Neural cell (in vitro differentiated cells): ENCODE results near the gene CACNA1B. TPM values are rescaled to one million over a fixed set of nuclear protein-coding genes. Genes with fewer than 3 reads are reported as not detected.

ENCODE experiments used
- H2AFZ ChIP-seq: fragments of 200-600, 300-800 bp; sonication (generic), shearing (Covaris generic); 2 replicates; pipeline ENCODE4 v1.6.0; 2014; ENCODE audit warnings: low read depth, mild to moderate bottlenecking, antibody characterized with exemption, low read length, moderate library complexity
- H3F3A ChIP-seq: fragments of 200-600 bp; shearing (Covaris generic); 2 replicates; pipeline ENCODE4 v1.6.1; 2016; ENCODE audit warnings: mild to moderate bottlenecking, moderate library complexity, mixed read lengths, antibody characterized with exemption, low read length; ENCODE audit not compliant: insufficient read depth, poor library complexity, severe bottlenecking
- H3K27ac ChIP-seq: fragments of 200-600, 300-800 bp; sonication (generic), shearing (Covaris generic); 2 replicates; pipeline ENCODE4 v1.5.1; 2014; ENCODE audit warnings: mild to moderate bottlenecking, low read length, moderate library complexity
- H3K27me3 ChIP-seq: fragments of 300-800, 200-600 bp; sonication (generic), shearing (Covaris generic); 2 replicates; pipeline ENCODE4 v1.6.0; 2014; ENCODE audit warnings: mild to moderate bottlenecking, low read depth, low read length, moderate library complexity; ENCODE audit not compliant: insufficient read depth
- H3K36me3 ChIP-seq: fragments of 300-800, 200-600 bp; sonication (generic), shearing (Covaris generic); 2 replicates; pipeline ENCODE4 v1.5.1; 2014; ENCODE audit warnings: mild to moderate bottlenecking, antibody characterized with exemption, low read length, moderate library complexity; ENCODE audit not compliant: insufficient read depth
- H3K4me2 ChIP-seq: fragments of 300-800, 200-600 bp; sonication (generic), shearing (Covaris generic); 2 replicates; pipeline ENCODE4 v1.6.0; 2014; ENCODE audit warnings: mild to moderate bottlenecking, low read length
- H3K4me3 ChIP-seq: fragments of 300-800, 200-600 bp; sonication (generic), shearing (Covaris generic); 2 replicates; pipeline ENCODE4 v1.5.1; 2014; ENCODE audit warnings: mild to moderate bottlenecking, low read length, moderate library complexity
- H3K79me2 ChIP-seq: fragments of 200-600 bp; shearing (Covaris generic); replicated peaks from 2 replicates; pipeline ENCODE4 v1.6.0; 2014; ENCODE audit warnings: mild to moderate bottlenecking, low read length, moderate library complexity; ENCODE audit not compliant: insufficient read depth
- H3K9ac ChIP-seq: fragments of 300-800, 200-600 bp; sonication (generic), shearing (Covaris generic); 2 replicates; pipeline ENCODE4 v1.6.1; 2016; ENCODE audit warnings: mild to moderate bottlenecking, low read length, mixed read lengths
- H3K9me2 ChIP-seq: fragments of 200-600 bp; shearing (Covaris generic); 2 replicates; pipeline ENCODE4 v1.6.1; 2016; ENCODE audit warnings: mild to moderate bottlenecking, low read length, mixed read lengths; ENCODE audit not compliant: insufficient read depth
- H3K9me3 ChIP-seq: fragments of 200-600, 300-800 bp; sonication (generic), shearing (Covaris generic); 2 replicates; pipeline ENCODE4 v1.6.1; 2016; ENCODE audit warnings: mild to moderate bottlenecking, mixed run types, low read length, moderate library complexity, mixed read lengths
- H4K20me1 ChIP-seq: fragments of 200-600 bp; shearing (Covaris generic); 2 replicates; pipeline ENCODE4 v1.6.1; 2016; ENCODE audit warnings: mild to moderate bottlenecking, mixed run types; ENCODE audit not compliant: insufficient read depth
- EP300 ChIP-seq: fragments of 450-650 bp; conservative IDR thresholded peaks from 2 replicates; pipeline ENCODE4 v1.6.1; 2014; ENCODE audit warnings: antibody characterized with exemption, mild to moderate bottlenecking, moderate library complexity; ENCODE audit not compliant: poor library complexity, severe bottlenecking
- EZH2 ChIP-seq: fragments of 200-600, 300-800 bp; shearing (Covaris generic), sonication (generic); IDR thresholded peaks from 2 replicates; pipeline ENCODE4 v1.6.1; 2014; ENCODE audit warnings: antibody characterized with exemption, low read length, borderline replicate concordance, mild to moderate bottlenecking; ENCODE audit not compliant: insufficient read depth, poor library complexity, severe bottlenecking
- MXI1 ChIP-seq: fragments of 450-650 bp; conservative IDR thresholded peaks from 2 replicates; pipeline ENCODE4 v1.6.1; 2014; ENCODE audit warnings: antibody characterized with exemption, mild to moderate bottlenecking; ENCODE audit not compliant: poor library complexity, severe bottlenecking
- POLR2AphosphoS5 ChIP-seq: IDR thresholded peaks from 2 replicates; pipeline ENCODE4 v1.6.1; 2012
- RAD21 ChIP-seq: fragments of 450-650 bp; conservative IDR thresholded peaks from 2 replicates; pipeline ENCODE4 v1.6.1; 2014; ENCODE audit warnings: antibody characterized with exemption, mild to moderate bottlenecking, moderate library complexity
- SMC3 ChIP-seq: fragments of 450-650 bp; conservative IDR thresholded peaks from 2 replicates; pipeline ENCODE4 v1.6.1; 2014; ENCODE audit warnings: antibody characterized with exemption, mild to moderate bottlenecking, moderate library complexity; ENCODE audit not compliant: poor library complexity
- TAF1 ChIP-seq: IDR thresholded peaks from 2 replicates; pipeline ENCODE4 v1.6.1; 2012; ENCODE audit warnings: low read depth
- polyA plus RNA-seq: library from polyadenylated mRNA; depleted of rRNA; stranded (reverse); fragments of >200 nt; gene quantifications from 2 replicates; pipeline ENCODE4 v1.2.3, GENCODE V29; 2014
- TF ChIP-seq, protein P1 (sequence below): IDR thresholded peaks from 2 replicates; pipeline ENCODE4 v1.6.1; 2012; ENCODE audit warnings: borderline replicate concordance
- TF ChIP-seq, protein P2 (sequence below): fragments of 450-650 bp; IDR thresholded peaks from 2 replicates; pipeline ENCODE4 v1.5.1; 2014; ENCODE audit warnings: antibody characterized with exemption, mild to moderate bottlenecking, moderate library complexity; ENCODE audit not compliant: poor library complexity, severe bottlenecking

Gene CACNA1B
- polyA plus RNA-seq, 1 donor from 2014 or later: 5.8 TPM

DNA sequence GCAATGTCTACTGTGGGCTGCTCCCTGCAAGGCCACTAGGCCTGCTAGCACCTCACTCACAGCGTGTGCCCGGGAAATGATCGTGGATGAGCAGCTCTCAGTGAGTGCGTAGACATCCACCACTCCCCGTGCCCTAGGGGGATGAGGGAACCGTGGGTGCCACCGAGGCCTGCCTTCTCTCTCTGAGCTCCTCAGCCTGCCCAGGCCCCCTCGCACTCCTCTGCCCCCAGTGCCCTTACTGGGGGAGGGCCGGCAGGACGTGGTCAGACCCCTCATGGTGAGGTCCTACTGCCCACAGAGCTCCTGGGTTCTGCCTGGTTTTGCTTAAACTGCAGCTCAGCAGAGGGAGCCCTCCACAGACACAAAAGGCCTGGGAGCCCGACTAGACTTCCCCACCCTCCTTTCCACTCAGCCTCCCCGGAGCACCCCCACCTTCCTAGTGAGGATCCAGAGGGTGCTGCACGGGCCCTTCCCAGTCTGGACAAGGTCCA lies 220.0 kb downstream of the CACNA1B start:
- no peaks in the 10 kb centered on the region for H3K36me3 ChIP-seq
- H3K27ac ChIP-seq: no peak overlapping the region
- H2AFZ ChIP-seq: no peak overlapping the region
- no peak for TF ChIP-seq EP300
- TF ChIP-seq, protein P1, sequence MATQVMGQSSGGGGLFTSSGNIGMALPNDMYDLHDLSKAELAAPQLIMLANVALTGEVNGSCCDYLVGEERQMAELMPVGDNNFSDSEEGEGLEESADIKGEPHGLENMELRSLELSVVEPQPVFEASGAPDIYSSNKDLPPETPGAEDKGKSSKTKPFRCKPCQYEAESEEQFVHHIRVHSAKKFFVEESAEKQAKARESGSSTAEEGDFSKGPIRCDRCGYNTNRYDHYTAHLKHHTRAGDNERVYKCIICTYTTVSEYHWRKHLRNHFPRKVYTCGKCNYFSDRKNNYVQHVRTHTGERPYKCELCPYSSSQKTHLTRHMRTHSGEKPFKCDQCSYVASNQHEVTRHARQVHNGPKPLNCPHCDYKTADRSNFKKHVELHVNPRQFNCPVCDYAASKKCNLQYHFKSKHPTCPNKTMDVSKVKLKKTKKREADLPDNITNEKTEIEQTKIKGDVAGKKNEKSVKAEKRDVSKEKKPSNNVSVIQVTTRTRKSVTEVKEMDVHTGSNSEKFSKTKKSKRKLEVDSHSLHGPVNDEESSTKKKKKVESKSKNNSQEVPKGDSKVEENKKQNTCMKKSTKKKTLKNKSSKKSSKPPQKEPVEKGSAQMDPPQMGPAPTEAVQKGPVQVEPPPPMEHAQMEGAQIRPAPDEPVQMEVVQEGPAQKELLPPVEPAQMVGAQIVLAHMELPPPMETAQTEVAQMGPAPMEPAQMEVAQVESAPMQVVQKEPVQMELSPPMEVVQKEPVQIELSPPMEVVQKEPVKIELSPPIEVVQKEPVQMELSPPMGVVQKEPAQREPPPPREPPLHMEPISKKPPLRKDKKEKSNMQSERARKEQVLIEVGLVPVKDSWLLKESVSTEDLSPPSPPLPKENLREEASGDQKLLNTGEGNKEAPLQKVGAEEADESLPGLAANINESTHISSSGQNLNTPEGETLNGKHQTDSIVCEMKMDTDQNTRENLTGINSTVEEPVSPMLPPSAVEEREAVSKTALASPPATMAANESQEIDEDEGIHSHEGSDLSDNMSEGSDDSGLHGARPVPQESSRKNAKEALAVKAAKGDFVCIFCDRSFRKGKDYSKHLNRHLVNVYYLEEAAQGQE: no peak
- TF ChIP-seq EZH2: no peak
- no peak for TF ChIP-seq POLR2AphosphoS5
- TF ChIP-seq SMC3: no peak
- TF ChIP-seq, protein P2, sequence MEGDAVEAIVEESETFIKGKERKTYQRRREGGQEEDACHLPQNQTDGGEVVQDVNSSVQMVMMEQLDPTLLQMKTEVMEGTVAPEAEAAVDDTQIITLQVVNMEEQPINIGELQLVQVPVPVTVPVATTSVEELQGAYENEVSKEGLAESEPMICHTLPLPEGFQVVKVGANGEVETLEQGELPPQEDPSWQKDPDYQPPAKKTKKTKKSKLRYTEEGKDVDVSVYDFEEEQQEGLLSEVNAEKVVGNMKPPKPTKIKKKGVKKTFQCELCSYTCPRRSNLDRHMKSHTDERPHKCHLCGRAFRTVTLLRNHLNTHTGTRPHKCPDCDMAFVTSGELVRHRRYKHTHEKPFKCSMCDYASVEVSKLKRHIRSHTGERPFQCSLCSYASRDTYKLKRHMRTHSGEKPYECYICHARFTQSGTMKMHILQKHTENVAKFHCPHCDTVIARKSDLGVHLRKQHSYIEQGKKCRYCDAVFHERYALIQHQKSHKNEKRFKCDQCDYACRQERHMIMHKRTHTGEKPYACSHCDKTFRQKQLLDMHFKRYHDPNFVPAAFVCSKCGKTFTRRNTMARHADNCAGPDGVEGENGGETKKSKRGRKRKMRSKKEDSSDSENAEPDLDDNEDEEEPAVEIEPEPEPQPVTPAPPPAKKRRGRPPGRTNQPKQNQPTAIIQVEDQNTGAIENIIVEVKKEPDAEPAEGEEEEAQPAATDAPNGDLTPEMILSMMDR: no peak
- no peak for TF ChIP-seq RAD21
- no peak for TF ChIP-seq TAF1
- no peak for TF ChIP-seq MXI1
- H3F3A ChIP-seq: no peaks in the 10 kb centered on the region
- no peaks in the 10 kb centered on the region for H3K27me3 ChIP-seq
- H3K4me2 ChIP-seq: no peak overlapping the region
- H4K20me1 ChIP-seq: no peaks in the 10 kb centered on the region
- no peaks in the 10 kb centered on the region for H3K9me3 ChIP-seq
- H3K9me2 ChIP-seq: no peaks in the 10 kb centered on the region
- H3K9ac ChIP-seq: no peak overlapping the region
- no peak overlapping the region for H3K4me3 ChIP-seq
- H3K79me2 ChIP-seq: no peaks in the 10 kb centered on the region

DNA sequence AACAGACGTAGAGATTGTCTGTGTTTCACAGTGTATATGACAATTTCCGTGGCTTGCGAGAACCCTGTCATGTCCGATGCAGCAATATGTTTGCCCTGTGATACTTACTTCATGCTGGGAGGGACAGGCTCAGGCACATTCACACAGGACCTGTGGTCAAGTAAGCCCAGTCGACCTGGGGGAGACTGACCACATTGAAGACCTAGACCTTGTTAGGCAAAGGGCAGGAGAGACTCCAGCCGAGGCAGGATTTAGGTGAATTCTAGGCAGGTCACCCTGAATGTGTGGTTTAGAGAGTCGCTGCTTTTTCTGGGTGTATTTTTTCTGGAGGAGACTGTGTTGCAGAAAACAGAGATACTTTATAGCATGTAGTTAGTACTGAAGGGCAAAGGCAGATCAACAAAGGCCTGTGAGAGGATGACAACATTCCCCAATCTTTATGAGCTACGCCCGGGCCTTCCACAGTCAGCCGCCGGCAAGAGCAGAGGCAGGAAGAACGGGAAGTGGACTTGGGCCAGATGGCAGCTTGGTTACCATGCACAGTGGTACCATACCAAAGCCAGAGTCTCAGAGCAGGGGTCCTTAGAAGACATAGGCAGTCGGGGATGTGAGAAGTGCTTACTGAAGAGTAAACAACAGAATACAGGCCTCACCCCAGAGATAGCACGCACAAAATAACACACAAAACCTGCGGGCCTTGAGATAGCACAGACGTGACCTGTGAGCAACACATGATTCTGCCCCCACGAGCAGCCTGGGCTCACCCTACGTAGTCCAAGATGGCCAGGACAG lies 220.7 kb downstream of the CACNA1B start:
- Histone ChIP-seq H3K9me2 (no peaks in the 10 kb centered on the region), H4K20me1 (no peaks in the 10 kb centered on the region), H2AFZ (no peak overlapping the region), H3K9ac (no peak overlapping the region), H3K36me3 (no peaks in the 10 kb centered on the region), H3F3A (no peaks in the 10 kb centered on the region), H3K4me2 (no peak overlapping the region), H3K4me3 (no peak overlapping the region), H3K27ac (no peak overlapping the region), H3K27me3 (no peaks in the 10 kb centered on the region), H3K79me2 (no peaks in the 10 kb centered on the region), H3K9me3 (no peaks in the 10 kb centered on the region)
- TF ChIP-seq POLR2AphosphoS5 (no peak), SMC3 (no peak), MXI1 (no peak), RAD21 (no peak), EZH2 (no peak), EP300 (no peak)
- TF ChIP-seq, protein P2: no peak
- TF ChIP-seq, protein P1: no peak
